Heart left ventricle (tissue), 16 donors: ENCODE results near the gene SEC14L1. TPM values are rescaled to one million over a fixed set of nuclear protein-coding genes. Genes with fewer than 3 reads are reported as not detected.

ENCODE experiments used
- ATAC-seq, 4 donors: fragments of 200-7000 bp; cut with Tn5 transposase; one replicate each; pipeline ENCODE4 v1.9.1; 2020 to 2022; ENCODE audit warnings: moderate library complexity in 4 of 4, mild to moderate bottlenecking in 3 of 4, moderate number of reproducible peaks in 1 of 4
- DNase-seq, 5 donors: peaks; one replicate each; pipeline ENCODE4 v3.0.0-alpha.2; 2020
- H3K27ac ChIP-seq, 12 donors: fragments of 200-600 bp; sonication (generic) in 4 of 12; one replicate each; pipeline versions ENCODE4 v1.5.0 to v1.8.0; 2016 to 2022; ENCODE audit warnings: mild to moderate bottlenecking in 2 of 12
- H3K27me3 ChIP-seq, 9 donors: fragments of 200-600 bp; sonication (generic) in 2 of 9; one replicate each; pipeline versions ENCODE4 v1.5.1 to v1.8.0; 2016 to 2022; ENCODE audit warnings: mild to moderate bottlenecking in 3 of 9
- H3K36me3 ChIP-seq, 9 donors: fragments of 200-600 bp; sonication (generic) in 2 of 9; one replicate each; pipeline versions ENCODE4 v1.5.0 to v1.8.0; 2018 to 2022; ENCODE audit warnings: mild to moderate bottlenecking in 2 of 9
- H3K4me1 ChIP-seq, 12 donors: fragments of 200-600 bp; sonication (generic) in 4 of 12; one replicate each; pipeline versions ENCODE4 v1.5.0 to v1.8.0; 2016 to 2022; ENCODE audit warnings: mild to moderate bottlenecking in 3 of 12
- H3K4me3 ChIP-seq, 12 donors: fragments of 200-600 bp; sonication (generic) in 4 of 12; one replicate each; pipeline versions ENCODE4 v1.5.0 to v1.8.0; 2017 to 2022; ENCODE audit warnings: mild to moderate bottlenecking in 9 of 12, moderate library complexity in 4 of 12
- H3K9me3 ChIP-seq, 12 donors: fragments of 200-600 bp; sonication (generic) in 4 of 12; one replicate each; pipeline versions ENCODE4 v1.5.0 to v1.8.0; 2016 to 2022; ENCODE audit warnings: mild to moderate bottlenecking in 1 of 12
- CTCF ChIP-seq, 12 donors: fragments of 200-600 bp; sonication (generic) in 4 of 12; IDR thresholded peaks; one replicate each; pipeline versions ENCODE4 v1.5.0 to v1.8.0; 2018 to 2022; ENCODE audit warnings: antibody characterized with exemption in 12 of 12, mild to moderate bottlenecking in 5 of 12
- POLR2A ChIP-seq, 2 donors: fragments of 450-650 bp; IDR thresholded peaks; one replicate each; pipeline ENCODE4 v1.6.1; 2017; ENCODE audit warnings: antibody characterized with exemption in 2 of 2, mild to moderate bottlenecking in 2 of 2, moderate library complexity in 2 of 2
- WGBS, 4 donors: extraction: QIAGEN DNeasy Blood & Tissue Kit in 2 of 4; methylation state at CpG; one replicate each; pipeline versions ENCODE4 v1.1.5 to v1.1.7; 2013 to 2018; 5-methylcytosine and 5-hydroxymethylcytosine counted together
- intact Hi-C, 10 donors: fragments of 100-400 bp; cut with DNase I; formaldehyde crosslinking; loops; one replicate each; pipeline versions ENCODE4 v1.11.1 to v1.14.2; 2022
- polyA plus RNA-seq, 2 donors: library from polyadenylated mRNA; stranded (reverse); fragments of 200-250 nt; gene quantifications; one replicate each; pipeline ENCODE4 v1.2.3, GENCODE V29; 2013
- total RNA-seq, 9 donors: library from RNA; depleted of rRNA in 2 of 9; stranded (reverse); fragments of >200 nt in 2 of 9; fragmentation: NEBNext Ultra II Directional in 3 of 9; extraction: Animal tissue kit (Norgen Biotek cat#: 25700) in 3 of 9; gene quantifications; one replicate each; pipeline versions ENCODE4 v1.1.0 to v1.2.4, GENCODE V29; 2016 to 2023
- donor health status: ischemic (EF 13 %, LVEDD 7.1; RV severe dilation, severe dysfunction).
- donor health status: healthy with polysubstance abuse.
- donor health status: DM: no; HTN: yes; CAD: no.
- donor health status: DM: no; HTN: no; CAD: no.
- donor health status: ischemic (EF 25% LVEDD 6.9; RV normal size, moderate dysfunction).
- donor health status: ischemic (EF 25% LVEDD 5.7; RV mildly dilated, moderate dysfunction).
- donor health status: healthy.
- donor health status: DM: yes; HTN: yes; CAD: no.
- donor health status: ischemic (EF 35%, LVEDD 5.7; RV mildly dilated, moderate dysfunction).
- donor health status: nonischemic (EF 11% LVEDD 7.7; RV severe dilation, severe dysfunction).
- donor health status: DM: yes; HTN: yes; CAD: no.
- donor health status: PGD.
- donor health status: ischemic (EF 29% LVEDD 5.4; RV normal size, mild dysfunction).
- donor health status: nonischemic (EF 23%, LVEDD 6.1; RV moderate dilation, normal function).

SEC14L1 gene
- total and polyA plus RNA-seq, 11 donors, result 26.6 to 116 (median 53.7) TPM

- intact Hi-C loops, result loop anchor here in 7 of 10 donors (5.0 to 10.0 kb wide), 5 partner anchors 37 to 61 kb away; no protein-coding TSS in a partner anchor
- Histone ChIP-seq H3K27me3 (no peaks in the 10 kb centered on the region), H3K4me1 (peaks cover 3 to 77% (median 36%) of the 10 kb centered on the region in 12 donors), H3K4me3 (peak overlapping the region in 11 of 12 donors; percentile 10 to 95 (median 74)), H3K36me3 (peaks cover 0 to 61% (median 44%) of the 10 kb centered on the region in 9 donors), H3K9me3 (peaks cover 0 to under 1% (median 0%) of the 10 kb centered on the region in 12 donors), H3K27ac (peak overlapping the region; percentile 82 to 98 (median 92))
- TF ChIP-seq CTCF (IDR thresholded peaks at IDR 0.05) (no peak), POLR2A (IDR thresholded peaks at IDR 0.05) (no peak)
- ATAC-seq (no peak), DNase-seq (no peak)
- 68 to 73% (median 69%) methylated on average over 4 of the region's 4 CpGs for WGBS, 4 donors
These were observed 3.5 kb downstream of the SEC14L1 start for GRCh38 chr17:77144227-77144626.

- Histone ChIP-seq H3K27me3 (no peaks in the 10 kb centered on the region), H3K27ac (peak overlapping the region; percentile 31 to 98 (median 88)), H3K9me3 (no peaks in the 10 kb centered on the region), H3K4me1 (peaks cover 3 to 75% (median 35%) of the 10 kb centered on the region in 12 donors), H3K4me3 (peak overlapping the region in 10 of 12 donors; percentile 10 to 95 (median 71)), H3K36me3 (peaks cover 0 to 71% (median 49%) of the 10 kb centered on the region in 9 donors)
- intact Hi-C loops, result loop anchor here in 9 of 10 donors (5.0 to 10.0 kb wide), 8 partner anchors 37 to 67 kb away; no protein-coding TSS in a partner anchor
- ATAC-seq (no peak), DNase-seq (no peak)
- TF ChIP-seq CTCF (IDR thresholded peaks at IDR 0.05), result no peak
- no peak for TF ChIP-seq POLR2A (IDR thresholded peaks at IDR 0.05)
- WGBS, 4 donors, result 63 to 75% (median 74%) methylated on average over 3 of the region's 3 CpGs
These were observed 4.4 kb downstream of the SEC14L1 start for GRCh38 chr17:77145224-77145611.

GRCh38 chr17:77145612-77146245 lies 5.0 kb downstream of the SEC14L1 start:
- Histone ChIP-seq H3K27me3 (no peaks in the 10 kb centered on the region), H3K4me3 (peak overlapping the region in 10 of 12 donors; percentile 10 to 95 (median 71)), H3K4me1 (peaks cover 3 to 80% (median 38%) of the 10 kb centered on the region in 12 donors), H3K36me3 (peaks cover 0 to 76% (median 54%) of the 10 kb centered on the region in 9 donors), H3K9me3 (no peaks in the 10 kb centered on the region), H3K27ac (peak overlapping the region; percentile 31 to 98 (median 88))
- ATAC-seq (peak; percentile 32 to 68 (median 55)), DNase-seq (peak; percentile 68 to 78 (median 72))
- no peak for TF ChIP-seq POLR2A (IDR thresholded peaks at IDR 0.05)
- peak in 9 of 12 donors; percentile 17 to 54 (median 26) for TF ChIP-seq CTCF (IDR thresholded peaks at IDR 0.05)
- 20 to 32% (median 25%) methylated on average over 8 of the region's 8 CpGs for WGBS, 4 donors
- intact Hi-C loops, result loop anchor here in 9 of 10 donors (5.0 to 10.0 kb wide), 8 partner anchors 37 to 67 kb away; no protein-coding TSS in a partner anchor

GRCh38 chr17:77146246-77146632 lies 5.5 kb downstream of the SEC14L1 start:
- DNase-seq, result no peak
- WGBS, 4 donors, result 47 to 55% (median 51%) methylated on average over 5 of the region's 5 CpGs
- no peaks in the 10 kb centered on the region for H3K9me3 ChIP-seq
- no peaks in the 10 kb centered on the region for H3K27me3 ChIP-seq
- no peak for TF ChIP-seq POLR2A (IDR thresholded peaks at IDR 0.05)
- no peak for TF ChIP-seq CTCF (IDR thresholded peaks at IDR 0.05)
- peaks cover 0 to 80% (median 54%) of the 10 kb centered on the region in 9 donors for H3K36me3 ChIP-seq
- H3K4me3 ChIP-seq, result peak overlapping the region in 10 of 12 donors; percentile 10 to 95 (median 71)
- peak overlapping the region; percentile 31 to 98 (median 88) for H3K27ac ChIP-seq
- H3K4me1 ChIP-seq, result peaks cover 3 to 84% (median 43%) of the 10 kb centered on the region in 12 donors
- ATAC-seq, result no peak
- intact Hi-C loops, result loop anchor here in 9 of 10 donors (5.0 to 10.0 kb wide), 8 partner anchors 36 to 66 kb away; no protein-coding TSS in a partner anchor
